BJ (cell line): ENCODE results near the gene AGBL4. TPM values are rescaled to one million over a fixed set of nuclear protein-coding genes. Genes with fewer than 3 reads are reported as not detected.

ENCODE experiments used
- CTCF ChIA-PET: fragments of 350-600 bp; formaldehyde crosslinking; extraction: SDS; loops from one replicate; lab custom pipeline; 2021; ENCODE audit warnings: antibody characterized with exemption, inconsistent platforms; lab: Yijun Ruan, JAX
- POLR2A ChIA-PET: fragments of 300-600 bp; sonication (Branson Sonifier 250); formaldehyde crosslinking; extraction: SDS; loops from one replicate; lab custom pipeline; 2021; ENCODE audit warnings: antibody characterized with exemption; lab: Charles Lee
- DNase-seq: peaks from one replicate; pipeline ENCODE4 v3.0.0-alpha.2; 2011; ENCODE audit warnings: low read depth
- H3K27me3 ChIP-seq: 2 replicates; pipeline ENCODE4 v1.6.0; 2011; ENCODE audit warnings: low read length; ENCODE audit not compliant: control insufficient read depth, insufficient read depth
- H3K36me3 ChIP-seq: 2 replicates; pipeline ENCODE4 v1.5.1; 2011; ENCODE audit warnings: low read length; ENCODE audit not compliant: control insufficient read depth, insufficient read depth
- H3K4me3 ChIP-seq: 2 replicates; pipeline ENCODE4 v1.5.1; 2011; ENCODE audit warnings: low read depth, mild to moderate bottlenecking, control low read depth, low read length
- polyA plus RNA-seq: library from polyadenylated mRNA; depleted of rRNA; stranded (reverse); fragments of >200 nt; gene quantifications from 2 replicates; pipeline ENCODE4 v1.2.3, GENCODE V29; 2011
- TF ChIP-seq, protein P1 (sequence below): IDR thresholded peaks from 2 replicates; pipeline ENCODE4 v1.5.1; 2011; ENCODE audit warnings: low read depth, mild to moderate bottlenecking, control low read depth, inconsistent platforms, low read length, moderate library complexity; ENCODE audit not compliant: insufficient read depth

Gene AGBL4
- polyA plus RNA-seq, 1 experiment, result not detected

DNA sequence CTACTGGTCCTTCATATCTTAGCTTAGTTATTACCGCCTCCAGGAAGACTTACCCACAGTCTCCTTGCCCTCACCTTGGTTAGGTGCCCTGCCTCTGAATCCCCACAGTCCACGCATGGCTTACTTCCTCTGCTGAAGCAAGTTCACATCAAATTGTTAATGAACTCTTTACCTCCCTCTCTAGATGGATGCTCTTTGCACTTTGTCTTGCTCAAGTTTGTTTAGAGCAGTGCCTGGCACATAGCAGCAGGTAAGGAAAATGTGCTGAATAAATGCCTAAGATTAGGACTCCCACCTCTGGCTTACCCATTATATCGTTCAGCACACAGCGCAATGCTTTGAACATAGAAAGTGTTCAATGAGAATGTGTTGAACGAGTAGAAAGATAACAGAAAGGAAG, 1337.6 kb downstream of the AGBL4 start:
- no peak for DNase-seq
- ChIA-PET POLR2A (no interaction called here), CTCF (interaction anchor here (1.0 to 3.0 kb wide), 2 partner anchors 8 to 12 kb away, joined by 3 to 10 read pairs; no protein-coding TSS in a partner anchor)
- Histone ChIP-seq H3K27me3 (no peaks in the 10 kb centered on the region), H3K36me3 (no peaks in the 10 kb centered on the region), H3K4me3 (no peak overlapping the region)
- TF ChIP-seq, protein P1, sequence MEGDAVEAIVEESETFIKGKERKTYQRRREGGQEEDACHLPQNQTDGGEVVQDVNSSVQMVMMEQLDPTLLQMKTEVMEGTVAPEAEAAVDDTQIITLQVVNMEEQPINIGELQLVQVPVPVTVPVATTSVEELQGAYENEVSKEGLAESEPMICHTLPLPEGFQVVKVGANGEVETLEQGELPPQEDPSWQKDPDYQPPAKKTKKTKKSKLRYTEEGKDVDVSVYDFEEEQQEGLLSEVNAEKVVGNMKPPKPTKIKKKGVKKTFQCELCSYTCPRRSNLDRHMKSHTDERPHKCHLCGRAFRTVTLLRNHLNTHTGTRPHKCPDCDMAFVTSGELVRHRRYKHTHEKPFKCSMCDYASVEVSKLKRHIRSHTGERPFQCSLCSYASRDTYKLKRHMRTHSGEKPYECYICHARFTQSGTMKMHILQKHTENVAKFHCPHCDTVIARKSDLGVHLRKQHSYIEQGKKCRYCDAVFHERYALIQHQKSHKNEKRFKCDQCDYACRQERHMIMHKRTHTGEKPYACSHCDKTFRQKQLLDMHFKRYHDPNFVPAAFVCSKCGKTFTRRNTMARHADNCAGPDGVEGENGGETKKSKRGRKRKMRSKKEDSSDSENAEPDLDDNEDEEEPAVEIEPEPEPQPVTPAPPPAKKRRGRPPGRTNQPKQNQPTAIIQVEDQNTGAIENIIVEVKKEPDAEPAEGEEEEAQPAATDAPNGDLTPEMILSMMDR, result no peak

DNA sequence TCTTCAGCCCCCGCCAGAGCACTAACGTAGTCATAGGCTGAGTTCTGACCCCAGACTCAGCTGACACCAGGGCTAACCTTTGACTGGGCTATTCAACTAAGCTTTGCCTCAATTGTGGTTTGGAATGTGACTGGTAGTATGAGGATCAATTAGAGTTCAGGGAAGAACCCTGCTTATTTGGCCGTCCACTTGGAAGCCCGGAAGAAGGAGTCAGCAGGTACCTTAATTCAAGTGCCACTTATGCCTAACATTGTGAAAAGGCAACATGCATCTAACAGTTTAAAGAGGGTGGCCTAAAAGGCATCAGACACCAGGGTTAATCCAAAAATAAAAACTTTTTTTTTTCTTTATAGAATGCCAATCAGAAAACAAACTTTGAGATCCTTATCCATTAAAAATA, 1339.4 kb downstream of the AGBL4 start:
- POLR2A ChIA-PET, result no interaction called here
- no peaks in the 10 kb centered on the region for H3K36me3 ChIP-seq

DNA sequence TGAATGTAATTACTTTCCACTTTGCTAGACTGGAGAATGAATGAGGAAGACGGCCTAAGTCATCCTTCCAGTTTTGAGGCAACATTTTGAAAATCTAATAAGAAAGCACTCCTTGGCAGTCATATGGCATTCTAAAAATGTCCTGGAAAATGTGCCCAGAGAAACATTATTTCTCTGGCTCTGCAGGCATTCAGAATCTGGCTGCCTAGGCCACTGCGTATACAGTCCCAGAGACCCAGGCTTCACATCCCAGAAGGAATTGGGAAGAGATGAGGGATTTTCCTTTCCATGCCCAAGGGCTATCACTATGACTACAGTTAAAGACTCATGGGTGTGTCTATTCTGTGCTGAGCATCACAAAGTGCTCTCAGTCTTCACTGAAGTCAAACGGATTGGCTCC, 1339.9 kb downstream of the AGBL4 start:
- Histone ChIP-seq H3K27me3 (no peaks in the 10 kb centered on the region), H3K36me3 (no peaks in the 10 kb centered on the region), H3K4me3 (no peak overlapping the region)
- no peak for DNase-seq
- POLR2A ChIA-PET, result no interaction called here
- TF ChIP-seq, protein P1, result no peak
- CTCF ChIA-PET, result interaction anchor here (1.5 kb wide), 1 partner anchor 14 kb away, joined by 4 read pairs; no protein-coding TSS in a partner anchor

More for the DNA sequence above, 1339.4 kb downstream of the AGBL4 start:
- CTCF ChIA-PET, result no interaction called here
- no peak for DNase-seq
- TF ChIP-seq, protein P1, result no peak
- Histone ChIP-seq H3K4me3 (no peak overlapping the region), H3K27me3 (no peaks in the 10 kb centered on the region)

DNA sequence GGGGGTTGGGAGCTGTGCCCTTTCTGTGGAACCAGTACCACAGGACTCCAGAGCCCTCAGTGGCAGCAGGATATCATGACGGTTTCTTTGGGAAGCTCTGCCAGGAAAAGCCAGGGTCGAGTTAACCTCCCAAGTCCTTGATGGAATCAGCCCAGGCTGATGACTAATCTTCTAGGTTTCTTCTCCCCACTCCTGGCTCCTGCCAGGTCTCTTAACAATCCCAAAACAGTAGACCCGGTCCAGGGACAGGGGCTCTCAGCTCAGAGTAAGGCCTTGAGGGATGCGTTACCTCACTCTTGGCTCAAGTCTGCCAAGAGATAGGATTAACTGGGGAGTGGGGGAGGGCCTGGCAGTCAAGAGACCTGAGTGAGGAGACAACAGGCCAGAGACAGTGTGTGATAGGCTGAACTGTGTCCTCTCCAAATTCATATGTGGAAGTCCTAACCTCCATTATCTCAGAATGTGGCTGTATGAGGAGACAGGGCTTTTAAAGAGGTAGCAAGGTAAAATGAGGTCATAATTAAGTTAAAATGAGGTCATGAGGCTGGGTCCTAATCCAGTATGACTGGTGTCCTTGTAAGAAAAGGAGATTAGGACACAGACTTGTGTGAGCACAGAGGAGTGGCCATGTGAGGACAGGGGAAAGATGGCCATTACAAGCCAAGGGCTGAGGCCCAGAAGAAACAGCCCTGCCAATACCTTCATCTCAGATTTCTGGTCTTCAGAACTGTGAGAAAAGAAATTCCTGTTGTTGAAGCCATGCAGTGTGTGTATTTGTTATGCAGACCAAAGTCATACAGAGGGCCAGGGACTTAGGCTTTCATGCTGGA, 1342.1 kb downstream of the AGBL4 start:
- TF ChIP-seq, protein P1, result no peak
- Histone ChIP-seq H3K27me3 (no peaks in the 10 kb centered on the region), H3K4me3 (no peak overlapping the region), H3K36me3 (no peaks in the 10 kb centered on the region)
- ChIA-PET CTCF (no interaction called here), POLR2A (no interaction called here)
- no peak for DNase-seq

DNA sequence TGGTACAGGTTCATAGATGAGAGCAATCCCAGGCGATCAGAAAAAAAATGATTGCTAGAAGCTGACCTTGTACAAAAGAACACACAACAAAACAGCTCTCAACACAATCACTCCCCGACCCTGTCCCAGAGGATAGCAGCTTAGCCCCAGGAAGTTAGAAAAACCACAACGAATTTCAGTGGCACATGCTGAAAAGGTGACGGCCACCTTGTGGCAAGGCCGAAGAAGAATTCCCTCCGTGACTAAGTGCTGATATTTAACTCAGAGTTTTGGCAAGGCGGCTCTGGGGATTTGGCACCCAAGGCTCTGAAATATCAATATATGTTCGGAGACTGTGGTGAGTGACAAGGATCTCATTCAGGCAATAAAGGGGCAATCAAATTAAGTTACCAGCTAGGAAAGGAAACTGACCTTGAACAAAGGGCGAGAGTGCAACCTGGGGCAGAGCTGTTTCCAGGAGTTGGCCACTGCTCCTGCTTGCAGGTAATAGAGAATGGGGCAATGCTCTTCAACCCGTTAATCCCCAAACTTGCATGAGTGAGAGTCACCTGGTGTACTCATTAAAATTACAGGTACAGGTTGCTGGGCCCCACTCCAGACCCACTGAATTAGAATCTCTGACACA, 1343.2 kb downstream of the AGBL4 start:
- Histone ChIP-seq H3K36me3 (no peaks in the 10 kb centered on the region), H3K4me3 (no peak overlapping the region), H3K27me3 (no peaks in the 10 kb centered on the region)
- TF ChIP-seq, protein P1, result no peak
- CTCF ChIA-PET, result interaction anchor here (0.6 to 1.3 kb wide), 3 partner anchors 92 to 954 kb away, joined by 3 to 6 read pairs (median 3); no protein-coding TSS in a partner anchor
- DNase-seq, result no peak
- POLR2A ChIA-PET, result no interaction called here
